NCI-H82 treated with DMSO at 0.1 percent for 48 hours (cell line): ENCODE data around the gene FOCAD.
A peak's percentile ranks its signal among the peaks of the same experiment; 100 is the strongest.
"Not testable (repeated sequence)": the region's sequence is repeated elsewhere in the genome, so short reads cannot be mapped to it uniquely, and the experiment has no call there.

Experiments
- DNase-seq: peaks from one replicate; lab custom pipeline; 2025; ENCODE audit not compliant: unreplicated experiment; lab: John Stamatoyannopoulos, UW

The FOCAD gene

GRCh38 chr9:20684035-20684874 lies at the start of gene FOCAD:
Gene FOCAD, plus strand, starts transcription at chr9:20684259. Its CDS starts 31,095 bp downstream, at chr9:20715354.
- DNase-seq: peak; percentile 65

- no peak for DNase-seq
Observed at GRCh38 chr9:20634895-20635294, 49.2 kb upstream of the FOCAD start.

GRCh38 chr9:20636888-20637440 lies 47.1 kb upstream of the FOCAD start:
- DNase-seq: no peak

GRCh38 chr9:20640331-20641187 lies 43.5 kb upstream of the FOCAD start:
- DNase-seq: no peak

- no peak for DNase-seq
Observed at GRCh38 chr9:20642045-20642444, 42.0 kb upstream of the FOCAD start.

GRCh38 chr9:20643660-20644059 lies 40.4 kb upstream of the FOCAD start:
- no peak for DNase-seq

GRCh38 chr9:20646656-20647055 lies 37.4 kb upstream of the FOCAD start:
- DNase-seq: no peak

GRCh38 chr9:20649381-20649780 lies 34.7 kb upstream of the FOCAD start:
- no peak for DNase-seq

GRCh38 chr9:20650313-20650712 lies 33.7 kb upstream of the FOCAD start:
- DNase-seq: no peak

- no peak for DNase-seq
Observed at GRCh38 chr9:20650750-20651299, 33.2 kb upstream of the FOCAD start.

GRCh38 chr9:20651939-20652338 lies 32.1 kb upstream of the FOCAD start:
- no peak for DNase-seq

- DNase-seq: not testable (repeated sequence)
Observed at GRCh38 chr9:20658246-20658667, 25.8 kb upstream of the FOCAD start.

- no peak for DNase-seq
Observed at GRCh38 chr9:20658677-20659473, 25.2 kb upstream of the FOCAD start.

- DNase-seq: no peak
Observed at GRCh38 chr9:20659474-20659967, 24.5 kb upstream of the FOCAD start.

- DNase-seq: peak; percentile 73
Observed at GRCh38 chr9:20662156-20662555, 21.9 kb upstream of the FOCAD start.

GRCh38 chr9:20663133-20663532 lies 20.9 kb upstream of the FOCAD start:
- no peak for DNase-seq

GRCh38 chr9:20664501-20664900 lies 19.6 kb upstream of the FOCAD start:
- DNase-seq: no peak

- DNase-seq: no peak
Observed at GRCh38 chr9:20670395-20670794, 13.7 kb upstream of the FOCAD start.

GRCh38 chr9:20671635-20672034 lies 12.4 kb upstream of the FOCAD start:
- DNase-seq: no peak

GRCh38 chr9:20673537-20673936 lies 10.5 kb upstream of the FOCAD start:
- not testable (repeated sequence) for DNase-seq
